HEK293 (cell line): ENCODE data around the gene DOCK9.

ENCODE experiments used
- REST ChIP-seq: fragments of 450-650 bp; formaldehyde crosslinking; IDR thresholded peaks from 2 replicates; pipeline ENCODE4 v1.5.1; 2016; ENCODE audit warnings: missing biosample characterization, missing genetic modification characterization
- TCF7L2 ChIP-seq: IDR thresholded peaks from 2 replicates; pipeline ENCODE4 v1.6.1; 2011; ENCODE audit warnings: low read depth, mild to moderate bottlenecking, inconsistent platforms, low read length, moderate library complexity, borderline replicate concordance

GRCh38 chr13:98909016-98909415, 68.8 kb downstream of the DOCK9 start:
- no peak for TF ChIP-seq TCF7L2
- TF ChIP-seq REST (tag by site-specific recombination) = no peak
